HepG2 (cell line): ENCODE data around the gene NPDC1. TPM values are rescaled to one million over a fixed set of nuclear protein-coding genes. Genes with fewer than 3 reads are reported as not detected.

ENCODE experiments used
- EHMT2 ChIP-seq: fragments of 200-600 bp; sonication (generic); IDR thresholded peaks from 2 replicates; pipeline ENCODE4 v1.7.0; 2017; ENCODE audit warnings: antibody characterized with exemption, low read depth, low read length, borderline replicate concordance
- HDAC1 ChIP-seq: sonication (generic); formaldehyde crosslinking; IDR thresholded peaks from 2 replicates; pipeline ENCODE4 v1.5.1; 2020; ENCODE audit warnings: mild to moderate bottlenecking, missing genetic modification reagents
- MED13 ChIP-seq: sonication (generic); formaldehyde crosslinking; IDR thresholded peaks from 2 replicates; pipeline ENCODE4 v1.5.0; 2020; ENCODE audit warnings: missing genetic modification reagents
- RFX1 ChIP-seq: fragments of 450-650 bp; IDR thresholded peaks from 2 replicates; pipeline ENCODE4 v1.6.1; 2017
- ZBTB7A ChIP-seq: sonication (generic); formaldehyde crosslinking; IDR thresholded peaks from 2 replicates; pipeline ENCODE4 v1.8.0; 2022; ENCODE audit warnings: mild to moderate bottlenecking, missing genetic modification reagents
- ZFAT ChIP-seq: sonication (generic); formaldehyde crosslinking; conservative IDR thresholded peaks from 2 replicates; pipeline ENCODE4 v1.8.1; 2023; ENCODE audit warnings: missing genetic modification reagents, inconsistent platforms
- ZFP37 ChIP-seq: sonication (generic); formaldehyde crosslinking; IDR thresholded peaks from 2 replicates; pipeline ENCODE4 v1.4.0; 2020; ENCODE audit warnings: missing genetic modification reagents, borderline replicate concordance
- ZFX ChIP-seq: sonication (generic); formaldehyde crosslinking; IDR thresholded peaks from 2 replicates; pipeline ENCODE4 v1.4.0; 2020; ENCODE audit warnings: mild to moderate bottlenecking, low read depth, missing genetic modification reagents, moderate library complexity
- ZFY ChIP-seq: sonication (generic); formaldehyde crosslinking; IDR thresholded peaks from 2 replicates; pipeline ENCODE4 v1.4.0; 2020; ENCODE audit warnings: missing genetic modification reagents
- ZNF101 ChIP-seq: sonication (generic); formaldehyde crosslinking; IDR thresholded peaks from 2 replicates; pipeline ENCODE4 v1.4.0; 2020; ENCODE audit warnings: mild to moderate bottlenecking, low read depth, missing genetic modification reagents, borderline replicate concordance
- ZNF138 ChIP-seq: sonication (generic); formaldehyde crosslinking; IDR thresholded peaks from 2 replicates; pipeline ENCODE4 v1.5.0; 2020; ENCODE audit warnings: mild to moderate bottlenecking, low read depth, missing genetic modification reagents
- ZNF17 ChIP-seq: sonication (generic); formaldehyde crosslinking; IDR thresholded peaks from 2 replicates; pipeline ENCODE4 v1.5.0; 2020; ENCODE audit warnings: mild to moderate bottlenecking, missing genetic modification reagents
- ZNF251 ChIP-seq: sonication (generic); formaldehyde crosslinking; IDR thresholded peaks from 2 replicates; pipeline ENCODE4 v1.9.0; 2021; ENCODE audit warnings: mild to moderate bottlenecking, missing genetic modification reagents
- ZNF567 ChIP-seq: sonication (generic); formaldehyde crosslinking; IDR thresholded peaks from 2 replicates; pipeline ENCODE4 v1.8.1; 2023; ENCODE audit warnings: mild to moderate bottlenecking, missing genetic modification reagents, borderline replicate concordance
- ZNF598 ChIP-seq: sonication (generic); formaldehyde crosslinking; IDR thresholded peaks from 2 replicates; pipeline ENCODE4 v1.5.1; 2020; ENCODE audit warnings: mild to moderate bottlenecking, missing genetic modification reagents, borderline replicate concordance
- ZNF747 ChIP-seq: sonication (generic); formaldehyde crosslinking; IDR thresholded peaks from 2 replicates; pipeline ENCODE4 v1.8.1; 2023; ENCODE audit warnings: missing genetic modification reagents, mild to moderate bottlenecking, borderline replicate concordance
- polyA plus RNA-seq, 8 experiments: library from polyadenylated mRNA; depleted of rRNA in 3 of 8; stranded (reverse) in 7 of 8; unstranded in 1 of 8; fragments of >200 nt; fragmentation: Illumina TruSeq in 4 of 8; extraction: Trizol in 4 of 8; gene quantifications; 2 replicates each; pipeline versions ENCODE4 v1.2.1 to v1.2.3, GENCODE V29; 2011 to 2016; ENCODE audit warnings: low read depth in 4 of 8, missing spikeins in 1 of 8, mixed read lengths in 1 of 8; ENCODE audit not compliant: insufficient read depth in 1 of 8
- total RNA-seq, 5 experiments: library from RNA; depleted of rRNA; stranded (reverse); fragments of >200 nt; fragmentation: Illumina TruSeq; extraction: Trizol; gene quantifications; 2 replicates each; pipeline ENCODE4 v1.2.3, GENCODE V29; 2016; ENCODE audit warnings: low read depth in 1 of 5
- TF ChIP-seq, protein P1 (sequence below): sonication (generic); formaldehyde crosslinking; IDR thresholded peaks from 2 replicates; pipeline ENCODE4 v1.5.0; 2020; ENCODE audit warnings: mild to moderate bottlenecking, missing genetic modification reagents, moderate library complexity
- TF ChIP-seq, protein P2 (sequence below): sonication (generic); formaldehyde crosslinking; conservative IDR thresholded peaks from 2 replicates; pipeline ENCODE4 v1.8.0; 2022; ENCODE audit warnings: missing genetic modification reagents
- TF ChIP-seq, protein P3 (sequence below): sonication (generic); formaldehyde crosslinking; IDR thresholded peaks from 2 replicates; pipeline ENCODE4 v1.5.0; 2020; ENCODE audit warnings: mild to moderate bottlenecking, missing genetic modification reagents
- TF ChIP-seq, protein P4 (sequence below): sonication (generic); formaldehyde crosslinking; IDR thresholded peaks from 2 replicates; pipeline ENCODE4 v1.4.0; 2020; ENCODE audit warnings: missing genetic modification reagents
- TF ChIP-seq, protein P5 (sequence below): sonication (generic); formaldehyde crosslinking; IDR thresholded peaks from 2 replicates; pipeline ENCODE4 v1.5.0; 2020; ENCODE audit warnings: missing genetic modification reagents

Gene NPDC1
- total and polyA plus RNA-seq, 2 of the 13 experiments (the other 11 are each of a cell fraction or from before 2014, with no cell fraction given), result 0.84 to 5.4 TPM

DNA sequence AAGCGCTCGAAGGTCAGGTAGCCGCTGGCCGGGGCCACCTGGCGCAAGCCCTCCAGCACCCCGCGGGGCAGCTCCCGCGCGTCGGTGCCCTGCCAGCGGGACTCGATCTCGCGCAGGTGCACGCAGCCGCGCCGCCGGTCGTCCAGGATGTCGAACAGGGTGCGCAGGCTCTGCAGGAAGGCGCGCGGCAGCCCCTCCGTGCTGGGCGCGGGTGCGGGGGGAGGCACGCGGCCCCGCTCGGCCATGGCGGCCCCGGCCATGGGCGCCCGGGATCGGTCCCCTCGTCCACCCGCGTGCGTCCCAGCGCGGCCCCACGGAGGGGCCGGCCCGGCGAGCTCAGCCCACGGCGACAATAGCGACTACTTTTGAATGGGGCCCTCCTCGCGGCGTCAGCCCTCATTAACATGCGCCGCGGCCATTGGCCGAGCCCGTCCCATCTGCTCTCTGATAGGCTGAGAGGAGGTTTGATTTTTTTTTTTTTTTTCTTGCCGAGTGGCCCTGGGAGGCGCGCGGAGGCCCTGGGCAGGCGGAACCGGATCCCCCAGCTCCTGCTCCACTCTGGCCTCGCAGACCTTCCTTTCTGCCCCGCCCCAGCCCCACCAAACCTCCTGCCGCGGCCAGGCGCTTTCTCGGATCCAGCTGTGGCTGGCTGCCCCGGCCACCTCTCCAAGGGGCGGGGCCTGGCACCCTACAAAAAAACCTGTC, 24.4 kb upstream of the NPDC1 start, which contains the start of gene SAPCD2 (continued):
- TF ChIP-seq, protein P1, sequence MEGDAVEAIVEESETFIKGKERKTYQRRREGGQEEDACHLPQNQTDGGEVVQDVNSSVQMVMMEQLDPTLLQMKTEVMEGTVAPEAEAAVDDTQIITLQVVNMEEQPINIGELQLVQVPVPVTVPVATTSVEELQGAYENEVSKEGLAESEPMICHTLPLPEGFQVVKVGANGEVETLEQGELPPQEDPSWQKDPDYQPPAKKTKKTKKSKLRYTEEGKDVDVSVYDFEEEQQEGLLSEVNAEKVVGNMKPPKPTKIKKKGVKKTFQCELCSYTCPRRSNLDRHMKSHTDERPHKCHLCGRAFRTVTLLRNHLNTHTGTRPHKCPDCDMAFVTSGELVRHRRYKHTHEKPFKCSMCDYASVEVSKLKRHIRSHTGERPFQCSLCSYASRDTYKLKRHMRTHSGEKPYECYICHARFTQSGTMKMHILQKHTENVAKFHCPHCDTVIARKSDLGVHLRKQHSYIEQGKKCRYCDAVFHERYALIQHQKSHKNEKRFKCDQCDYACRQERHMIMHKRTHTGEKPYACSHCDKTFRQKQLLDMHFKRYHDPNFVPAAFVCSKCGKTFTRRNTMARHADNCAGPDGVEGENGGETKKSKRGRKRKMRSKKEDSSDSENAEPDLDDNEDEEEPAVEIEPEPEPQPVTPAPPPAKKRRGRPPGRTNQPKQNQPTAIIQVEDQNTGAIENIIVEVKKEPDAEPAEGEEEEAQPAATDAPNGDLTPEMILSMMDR, result no peak
- TF ChIP-seq, protein P2, sequence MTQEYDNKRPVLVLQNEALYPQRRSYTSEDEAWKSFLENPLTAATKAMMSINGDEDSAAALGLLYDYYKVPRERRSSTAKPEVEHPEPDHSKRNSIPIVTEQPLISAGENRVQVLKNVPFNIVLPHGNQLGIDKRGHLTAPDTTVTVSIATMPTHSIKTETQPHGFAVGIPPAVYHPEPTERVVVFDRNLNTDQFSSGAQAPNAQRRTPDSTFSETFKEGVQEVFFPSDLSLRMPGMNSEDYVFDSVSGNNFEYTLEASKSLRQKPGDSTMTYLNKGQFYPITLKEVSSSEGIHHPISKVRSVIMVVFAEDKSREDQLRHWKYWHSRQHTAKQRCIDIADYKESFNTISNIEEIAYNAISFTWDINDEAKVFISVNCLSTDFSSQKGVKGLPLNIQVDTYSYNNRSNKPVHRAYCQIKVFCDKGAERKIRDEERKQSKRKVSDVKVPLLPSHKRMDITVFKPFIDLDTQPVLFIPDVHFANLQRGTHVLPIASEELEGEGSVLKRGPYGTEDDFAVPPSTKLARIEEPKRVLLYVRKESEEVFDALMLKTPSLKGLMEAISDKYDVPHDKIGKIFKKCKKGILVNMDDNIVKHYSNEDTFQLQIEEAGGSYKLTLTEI (CRISPR knock-in tag), result no peak
- TF ChIP-seq ZBTB7A (CRISPR knock-in tag), result no peak
- no peak for TF ChIP-seq EHMT2
- TF ChIP-seq ZFP37, result no peak
- 0 out of 2 replicates have a peak, but pooled peaks have one; percentile 73 for TF ChIP-seq ZFX (CRISPR knock-in tag)
- no peak for TF ChIP-seq ZNF251 (CRISPR knock-in tag)
- TF ChIP-seq ZNF747 (CRISPR knock-in tag), result no peak
- TF ChIP-seq, protein P3, sequence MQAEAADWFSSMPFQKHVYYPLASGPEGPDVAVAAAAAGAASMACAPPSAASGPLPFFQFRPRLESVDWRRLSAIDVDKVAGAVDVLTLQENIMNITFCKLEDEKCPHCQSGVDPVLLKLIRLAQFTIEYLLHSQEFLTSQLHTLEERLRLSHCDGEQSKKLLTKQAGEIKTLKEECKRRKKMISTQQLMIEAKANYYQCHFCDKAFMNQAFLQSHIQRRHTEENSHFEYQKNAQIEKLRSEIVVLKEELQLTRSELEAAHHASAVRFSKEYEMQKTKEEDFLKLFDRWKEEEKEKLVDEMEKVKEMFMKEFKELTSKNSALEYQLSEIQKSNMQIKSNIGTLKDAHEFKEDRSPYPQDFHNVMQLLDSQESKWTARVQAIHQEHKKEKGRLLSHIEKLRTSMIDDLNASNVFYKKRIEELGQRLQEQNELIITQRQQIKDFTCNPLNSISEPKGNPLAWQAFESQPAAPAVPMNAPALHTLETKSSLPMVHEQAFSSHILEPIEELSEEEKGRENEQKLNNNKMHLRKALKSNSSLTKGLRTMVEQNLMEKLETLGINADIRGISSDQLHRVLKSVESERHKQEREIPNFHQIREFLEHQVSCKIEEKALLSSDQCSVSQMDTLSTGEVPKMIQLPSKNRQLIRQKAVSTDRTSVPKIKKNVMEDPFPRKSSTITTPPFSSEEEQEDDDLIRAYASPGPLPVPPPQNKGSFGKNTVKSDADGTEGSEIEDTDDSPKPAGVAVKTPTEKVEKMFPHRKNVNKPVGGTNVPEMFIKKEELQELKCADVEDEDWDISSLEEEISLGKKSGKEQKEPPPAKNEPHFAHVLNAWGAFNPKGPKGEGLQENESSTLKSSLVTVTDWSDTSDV (CRISPR knock-in tag), result no peak
- no peak for TF ChIP-seq ZNF17 (CRISPR knock-in tag)
- no peak for TF ChIP-seq ZNF598 (CRISPR knock-in tag)
- TF ChIP-seq ZFAT (CRISPR knock-in tag), result no peak
- TF ChIP-seq, protein P4, sequence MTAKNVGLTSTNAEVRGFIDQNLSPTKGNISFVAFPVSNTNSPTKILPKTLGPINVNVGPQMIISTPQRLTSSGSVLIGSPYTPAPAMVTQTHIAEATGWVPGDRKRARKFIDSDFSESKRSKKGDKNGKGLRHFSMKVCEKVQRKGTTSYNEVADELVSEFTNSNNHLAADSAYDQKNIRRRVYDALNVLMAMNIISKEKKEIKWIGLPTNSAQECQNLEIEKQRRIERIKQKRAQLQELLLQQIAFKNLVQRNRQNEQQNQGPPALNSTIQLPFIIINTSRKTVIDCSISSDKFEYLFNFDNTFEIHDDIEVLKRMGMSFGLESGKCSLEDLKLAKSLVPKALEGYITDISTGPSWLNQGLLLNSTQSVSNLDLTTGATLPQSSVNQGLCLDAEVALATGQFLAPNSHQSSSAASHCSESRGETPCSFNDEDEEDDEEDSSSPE (CRISPR knock-in tag), result peak; percentile 73
- TF ChIP-seq ZNF101, result no peak
- no peak for TF ChIP-seq RFX1
- TF ChIP-seq ZNF138 (CRISPR knock-in tag), result no peak
- TF ChIP-seq ZNF567 (CRISPR knock-in tag), result 0 out of 2 replicates have a peak, but pooled peaks have one; percentile 52
- TF ChIP-seq HDAC1 (CRISPR knock-in tag), result peak; percentile 51; the same call in 1 of the 2 replicates
- peak; percentile 60; the same call in 1 of the 2 replicates for TF ChIP-seq ZFY
- no peak for TF ChIP-seq MED13 (CRISPR knock-in tag)
- TF ChIP-seq, protein P5, sequence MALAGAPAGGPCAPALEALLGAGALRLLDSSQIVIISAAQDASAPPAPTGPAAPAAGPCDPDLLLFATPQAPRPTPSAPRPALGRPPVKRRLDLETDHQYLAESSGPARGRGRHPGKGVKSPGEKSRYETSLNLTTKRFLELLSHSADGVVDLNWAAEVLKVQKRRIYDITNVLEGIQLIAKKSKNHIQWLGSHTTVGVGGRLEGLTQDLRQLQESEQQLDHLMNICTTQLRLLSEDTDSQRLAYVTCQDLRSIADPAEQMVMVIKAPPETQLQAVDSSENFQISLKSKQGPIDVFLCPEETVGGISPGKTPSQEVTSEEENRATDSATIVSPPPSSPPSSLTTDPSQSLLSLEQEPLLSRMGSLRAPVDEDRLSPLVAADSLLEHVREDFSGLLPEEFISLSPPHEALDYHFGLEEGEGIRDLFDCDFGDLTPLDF, result 0 out of 2 replicates have a peak, but pooled peaks have one; percentile 35
